Lower leg skin (tissue), 3 donors: ENCODE results near the gene FNDC3B.
"Not testable (repeated sequence)": the region's sequence is repeated elsewhere in the genome, so short reads cannot be mapped to it uniquely, and the experiment has no call there.

Experiments
- POLR2A ChIP-seq, 2 donors: fragments of 450-650 bp; IDR thresholded peaks; one replicate each; pipeline ENCODE4 v1.6.1; 2016 to 2017; ENCODE audit warnings: antibody characterized with exemption in 2 of 2, mild to moderate bottlenecking in 1 of 2, moderate library complexity in 1 of 2
- TF ChIP-seq, protein P1 (sequence below), 3 donors: fragments of 450-650 bp; IDR thresholded peaks; one replicate each; pipeline ENCODE4 v1.5.1; 2016; ENCODE audit warnings: antibody characterized with exemption in 3 of 3, mild to moderate bottlenecking in 3 of 3, moderate library complexity in 2 of 3

DNA sequence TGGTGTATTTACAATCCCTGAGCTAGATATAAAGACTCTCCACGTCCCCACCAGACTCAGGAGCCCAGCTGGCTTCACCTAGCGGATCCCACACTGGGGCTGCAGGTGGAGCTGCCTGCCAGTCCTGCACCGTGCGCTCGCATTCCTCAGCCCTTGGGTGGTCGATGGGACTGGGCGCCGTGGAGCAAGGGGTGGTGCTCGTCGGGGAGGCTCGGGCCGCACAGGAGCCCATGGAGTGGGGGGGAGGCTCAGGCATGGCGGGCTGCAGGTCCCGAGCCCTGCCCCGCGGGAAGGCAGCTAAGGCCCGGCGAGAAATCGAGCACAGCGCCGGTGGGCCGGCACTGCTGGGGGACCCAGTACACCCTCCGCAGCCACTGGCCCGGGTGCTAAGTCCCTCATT is 40.6 kb upstream of the FNDC3B start:
- TF ChIP-seq, protein P1, sequence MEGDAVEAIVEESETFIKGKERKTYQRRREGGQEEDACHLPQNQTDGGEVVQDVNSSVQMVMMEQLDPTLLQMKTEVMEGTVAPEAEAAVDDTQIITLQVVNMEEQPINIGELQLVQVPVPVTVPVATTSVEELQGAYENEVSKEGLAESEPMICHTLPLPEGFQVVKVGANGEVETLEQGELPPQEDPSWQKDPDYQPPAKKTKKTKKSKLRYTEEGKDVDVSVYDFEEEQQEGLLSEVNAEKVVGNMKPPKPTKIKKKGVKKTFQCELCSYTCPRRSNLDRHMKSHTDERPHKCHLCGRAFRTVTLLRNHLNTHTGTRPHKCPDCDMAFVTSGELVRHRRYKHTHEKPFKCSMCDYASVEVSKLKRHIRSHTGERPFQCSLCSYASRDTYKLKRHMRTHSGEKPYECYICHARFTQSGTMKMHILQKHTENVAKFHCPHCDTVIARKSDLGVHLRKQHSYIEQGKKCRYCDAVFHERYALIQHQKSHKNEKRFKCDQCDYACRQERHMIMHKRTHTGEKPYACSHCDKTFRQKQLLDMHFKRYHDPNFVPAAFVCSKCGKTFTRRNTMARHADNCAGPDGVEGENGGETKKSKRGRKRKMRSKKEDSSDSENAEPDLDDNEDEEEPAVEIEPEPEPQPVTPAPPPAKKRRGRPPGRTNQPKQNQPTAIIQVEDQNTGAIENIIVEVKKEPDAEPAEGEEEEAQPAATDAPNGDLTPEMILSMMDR (IDR thresholded peaks at IDR 0.05) = not testable (repeated sequence)
- not testable (repeated sequence) for TF ChIP-seq POLR2A (IDR thresholded peaks at IDR 0.05)
